DMS114 treated with DMSO at 0.1 percent for 48 hours (cell line): ENCODE measurements around the gene KCNQ4.

Experiments used
- DNase-seq: peaks from one replicate; lab custom pipeline; 2025; ENCODE audit not compliant: unreplicated experiment; lab: John Stamatoyannopoulos, UW

KCNQ4 gene

DNA sequence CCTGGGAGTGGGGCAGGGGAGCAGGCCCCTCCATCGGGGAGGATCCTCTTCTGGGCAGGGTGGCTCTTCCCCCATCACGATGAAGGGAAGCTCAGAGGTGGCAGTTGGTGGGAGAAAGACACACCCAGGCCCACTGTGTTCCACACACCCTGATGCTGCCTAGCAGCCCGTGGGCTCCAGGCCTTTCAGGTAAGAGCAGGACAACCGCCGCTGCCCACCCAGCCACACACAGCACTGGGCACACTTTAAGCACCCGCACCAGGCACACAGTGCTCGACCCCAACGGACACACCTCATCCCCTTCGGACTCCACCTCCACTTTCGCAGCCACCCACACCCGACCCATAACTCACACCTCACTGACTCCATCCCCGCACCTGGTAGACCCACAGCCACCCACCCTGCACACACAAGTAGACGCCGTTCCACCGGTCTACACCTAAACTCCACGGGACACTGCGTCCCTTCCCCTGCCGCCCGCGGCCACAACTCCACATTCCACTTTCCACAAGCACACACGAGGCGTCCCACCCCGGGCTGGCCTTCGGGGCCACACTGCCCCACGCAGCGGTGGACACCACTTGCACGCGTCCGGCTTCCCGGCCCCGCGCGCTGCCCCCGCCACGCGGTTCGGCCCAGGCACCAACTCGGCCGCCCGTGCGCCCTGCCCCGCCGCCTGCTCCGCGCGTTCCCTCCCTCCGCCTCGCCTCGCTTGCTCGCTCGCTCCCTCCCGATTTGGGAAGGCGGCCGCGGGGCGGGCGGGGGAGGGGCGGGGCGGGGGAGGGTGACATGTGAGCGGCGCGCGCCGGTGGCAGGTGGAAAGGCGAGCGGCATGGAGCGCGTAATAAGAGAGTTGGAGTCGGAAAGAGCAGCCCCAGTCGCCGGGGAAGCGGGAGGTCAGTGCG is at the start of gene KCNQ4:
TSS of gene KCNQ4 (plus strand) at position 787 of the 905 bp plus-strand sequence. CDS start 307 bp downstream, outside the sequence.
- no peak for DNase-seq

DNA sequence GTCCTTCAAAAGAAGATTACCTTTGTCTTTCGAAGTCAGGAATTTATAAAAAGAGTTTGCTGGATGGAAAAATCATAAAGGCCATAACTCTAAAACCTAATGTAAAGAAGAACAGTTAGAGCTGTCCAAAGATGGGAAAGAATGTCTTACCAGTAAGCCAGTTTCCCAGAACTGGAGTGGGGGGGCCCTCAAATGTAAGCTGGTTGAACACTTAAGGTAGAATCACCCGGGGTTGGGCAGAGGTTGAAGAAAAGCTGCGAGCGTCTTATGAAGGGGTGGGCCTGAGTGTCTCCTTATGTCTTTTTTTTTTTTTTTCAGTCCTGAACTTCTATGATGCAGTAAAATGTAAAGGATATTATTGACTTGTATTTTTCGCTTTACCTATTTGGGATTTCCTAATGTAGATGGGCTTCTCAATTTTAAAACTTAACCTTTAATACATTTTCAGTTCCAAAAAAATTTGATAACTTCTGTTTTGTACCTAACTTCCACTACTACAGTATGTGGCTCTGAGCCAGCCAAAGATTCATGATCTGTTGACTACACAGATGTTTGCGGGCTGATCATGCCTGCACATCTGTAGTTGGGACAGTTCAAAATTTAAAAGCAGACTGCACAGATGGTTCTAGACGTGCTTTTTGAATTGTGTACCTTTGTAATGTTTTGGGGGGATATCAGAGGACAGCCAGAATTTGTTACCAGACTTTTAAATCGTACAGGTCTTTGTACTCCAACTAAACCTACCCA is 48.5 kb upstream of the KCNQ4 start:
- DNase-seq = no peak

GRCh38 chr1:40736085-40736531 is 47.5 kb upstream of the KCNQ4 start:
- DNase-seq = no peak

- DNase-seq = no peak
Measured at GRCh38 chr1:40738831-40739230, 44.8 kb upstream of the KCNQ4 start.

DNA sequence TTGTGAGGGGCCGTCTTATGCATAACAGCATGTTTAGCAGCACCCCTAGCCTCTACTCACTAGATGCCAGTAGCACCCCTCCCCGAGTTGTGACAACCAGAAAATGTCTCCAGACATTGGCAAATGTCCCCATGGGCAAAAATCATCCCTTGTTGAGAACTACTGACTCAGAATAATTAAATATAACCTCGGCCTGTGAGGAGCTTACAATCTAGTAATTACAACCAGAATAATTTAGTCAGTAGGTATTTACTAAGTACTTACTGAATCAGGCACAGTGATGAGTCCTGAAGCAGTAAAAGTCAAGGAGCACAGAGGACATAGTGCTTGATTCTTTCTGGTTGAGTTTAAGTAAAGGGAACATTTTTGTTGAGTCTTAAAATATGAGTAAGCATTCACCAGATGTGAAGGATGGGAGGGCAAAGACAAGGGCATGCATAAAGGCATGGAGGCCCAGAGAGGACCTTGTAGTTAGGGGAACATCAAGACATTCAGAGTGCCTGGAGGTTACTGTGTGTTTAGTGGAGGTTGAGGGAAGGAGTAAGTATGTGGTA is 44.1 kb upstream of the KCNQ4 start:
- DNase-seq = no peak

DNA sequence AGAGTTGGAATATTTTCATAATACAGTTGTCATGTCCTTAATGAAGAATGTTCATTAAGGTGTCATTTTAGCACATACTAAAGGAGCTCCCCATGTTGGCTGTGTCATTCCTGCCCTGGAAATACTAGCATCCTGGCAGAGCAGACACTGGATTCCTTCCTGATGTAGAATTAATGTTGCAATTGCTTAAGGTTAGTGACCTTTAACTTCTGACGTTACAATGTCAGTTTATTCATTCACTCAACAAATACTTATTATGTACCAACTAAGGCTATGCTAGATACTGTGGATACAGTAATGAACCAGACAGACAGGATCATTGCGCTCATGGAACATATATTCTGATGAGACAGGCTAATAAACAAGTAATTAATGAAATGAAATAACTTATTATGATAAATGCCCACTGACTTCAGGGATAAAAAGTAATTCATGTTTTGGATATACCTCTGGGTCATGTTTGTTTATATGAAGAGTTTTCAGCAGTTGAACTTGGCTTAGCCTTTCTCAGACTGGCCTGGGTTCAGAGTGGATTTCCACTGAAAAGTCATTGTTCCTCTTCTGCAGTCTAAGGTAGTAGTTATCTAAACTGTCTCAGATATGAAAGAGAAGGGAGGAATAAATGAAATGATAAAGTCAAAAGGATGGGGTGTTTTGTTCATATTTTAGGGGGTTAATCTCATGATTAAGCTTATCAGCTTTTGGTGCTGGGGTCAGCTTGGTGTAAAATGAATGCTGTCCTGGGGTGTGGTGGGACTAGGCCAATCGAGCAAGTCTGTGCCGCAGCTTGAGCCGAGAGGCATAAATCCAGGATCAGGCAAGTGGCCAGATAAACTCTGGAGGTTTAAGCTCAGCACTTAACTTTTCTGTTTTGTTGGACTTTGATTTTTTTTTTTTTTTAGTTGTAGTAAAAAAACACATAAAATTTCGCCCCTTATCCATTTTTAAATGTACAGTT is 43.3 kb upstream of the KCNQ4 start:
- no peak for DNase-seq

- no peak for DNase-seq
Measured at GRCh38 chr1:40740997-40741736, 42.4 kb upstream of the KCNQ4 start.

- DNase-seq = no peak
Measured at GRCh38 chr1:40742363-40743061, 41.1 kb upstream of the KCNQ4 start.

DNA sequence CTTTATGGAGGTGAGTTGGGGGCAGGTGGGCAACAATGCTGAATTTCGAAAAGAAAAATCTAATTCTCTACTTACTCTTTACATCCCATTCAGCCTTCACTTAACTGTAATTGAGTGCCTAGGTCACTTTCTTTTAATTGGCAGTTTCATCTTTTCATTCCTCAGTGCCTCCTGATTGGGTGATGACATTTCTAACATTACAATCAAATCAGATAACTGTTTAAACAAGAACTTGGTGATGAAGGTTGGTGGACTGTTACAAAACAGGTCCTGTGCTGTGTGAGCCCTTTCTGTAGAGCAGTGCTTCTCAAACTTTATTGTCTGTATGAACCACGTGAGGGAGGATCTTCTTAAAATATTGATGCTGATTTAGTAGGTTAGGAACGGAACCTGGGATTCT is 40.1 kb upstream of the KCNQ4 start:
- no peak for DNase-seq

DNA sequence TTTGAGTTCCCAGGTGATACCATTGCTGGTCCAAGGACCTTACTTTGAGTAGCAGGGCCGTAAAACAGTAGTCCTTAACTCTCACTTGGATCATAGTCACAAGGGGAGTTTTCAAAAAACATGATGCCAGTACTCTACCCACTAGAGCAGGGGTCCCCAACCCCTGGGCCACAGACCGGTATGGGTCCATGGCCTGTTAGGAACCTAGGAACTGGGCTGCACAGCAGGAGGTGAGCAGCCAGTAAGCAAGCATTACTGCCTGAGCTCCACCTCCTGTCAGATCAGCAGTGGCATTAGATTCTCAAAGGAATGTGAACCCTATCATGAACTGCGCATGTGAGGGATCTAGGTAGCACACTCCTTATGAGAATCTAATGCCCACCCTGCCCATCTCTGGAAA is 39.7 kb upstream of the KCNQ4 start:
- DNase-seq = no peak

DNA sequence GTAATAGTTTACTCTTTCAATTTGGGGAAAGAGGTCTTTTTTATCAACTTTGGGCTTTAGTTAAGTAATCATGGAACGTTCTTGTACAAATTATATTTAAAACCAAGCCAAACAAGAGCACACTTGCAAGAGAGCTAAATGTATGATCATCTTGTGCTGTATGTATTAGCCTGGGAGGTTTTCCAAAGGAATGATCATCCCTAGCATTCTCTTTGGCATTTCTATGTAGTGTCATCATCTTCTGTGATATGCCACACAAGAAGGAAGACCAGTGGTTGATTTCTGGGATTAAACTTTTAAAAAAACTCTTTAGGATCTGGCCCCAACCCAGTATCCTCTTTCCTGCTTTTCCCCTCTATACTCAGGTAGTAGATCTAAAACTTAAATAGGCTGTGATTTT is 38.4 kb upstream of the KCNQ4 start:
- no peak for DNase-seq

DNA sequence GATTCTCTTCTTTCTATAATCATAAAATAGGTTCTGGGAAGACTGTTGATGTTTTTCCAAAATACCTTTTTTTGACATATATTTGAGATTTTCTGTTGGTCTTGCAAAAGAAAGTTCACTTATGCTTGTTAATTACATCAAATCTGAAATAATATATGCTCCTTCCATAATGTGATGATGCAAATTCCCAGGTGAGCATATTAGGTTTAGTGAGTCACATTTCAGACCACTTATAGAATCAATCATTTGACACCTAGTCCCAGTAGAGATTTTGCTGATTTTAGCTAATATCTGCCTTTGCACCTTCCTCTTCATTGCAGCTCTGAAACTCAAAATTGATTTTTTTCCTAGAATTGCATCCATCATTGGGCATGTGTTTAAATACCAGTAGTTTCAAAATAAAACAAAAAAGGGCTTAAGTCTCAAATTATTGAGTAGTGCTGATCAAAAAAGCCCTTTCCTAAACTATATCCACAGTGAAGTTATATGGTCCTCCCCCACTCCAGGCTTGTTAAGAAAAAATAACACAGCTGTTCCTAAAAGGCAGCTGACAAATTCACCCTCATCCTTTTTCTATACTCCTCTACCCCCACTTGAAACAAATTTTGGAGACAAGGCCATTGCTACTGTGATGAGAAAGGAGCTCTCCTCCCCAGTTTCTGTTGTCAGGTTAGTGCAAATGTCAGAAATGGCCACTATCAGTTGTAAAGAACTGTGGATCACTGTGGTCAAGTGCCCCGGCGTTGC is 37.1 kb upstream of the KCNQ4 start:
- no peak for DNase-seq

DNA sequence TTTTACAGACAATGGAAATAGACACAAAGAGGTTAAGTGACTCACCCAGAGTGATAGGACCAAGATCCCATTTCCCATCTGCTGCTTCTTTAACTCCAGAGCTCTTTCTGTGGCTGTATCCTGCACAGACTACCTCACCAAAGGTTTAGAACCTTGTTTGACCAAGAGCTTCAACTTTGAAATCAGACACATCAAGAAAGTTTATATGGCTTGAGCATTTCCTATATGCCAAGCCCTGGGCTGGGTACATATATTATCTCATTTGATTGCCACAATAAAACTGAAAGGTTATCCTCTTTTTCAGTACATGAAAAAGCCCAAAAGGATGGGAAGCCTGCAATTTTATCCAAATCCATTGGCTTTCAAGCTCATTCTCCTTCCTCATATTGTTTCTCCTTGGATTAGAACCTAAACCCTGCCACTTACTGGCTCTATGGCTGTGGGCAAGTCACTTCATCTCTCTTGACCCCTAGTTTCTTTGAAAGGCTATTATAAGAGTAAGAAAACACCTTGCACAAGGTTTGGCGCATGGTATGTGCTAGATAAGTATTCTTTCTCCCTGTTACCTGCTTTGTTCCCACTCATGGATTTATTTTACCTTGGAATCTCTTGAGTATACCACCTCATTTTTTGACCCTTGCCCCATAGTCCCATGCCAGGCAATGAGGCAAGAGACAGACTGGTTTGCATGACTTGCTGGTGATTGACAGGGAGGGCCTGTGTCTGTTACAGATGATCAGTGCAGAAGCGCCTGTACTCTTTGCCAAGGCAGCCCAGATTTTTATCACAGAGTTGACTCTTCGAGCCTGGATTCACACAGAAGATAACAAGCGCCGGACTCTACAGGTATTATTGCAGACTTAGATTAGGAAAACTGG is 34.5 kb upstream of the KCNQ4 start:
- DNase-seq = no peak

DNA sequence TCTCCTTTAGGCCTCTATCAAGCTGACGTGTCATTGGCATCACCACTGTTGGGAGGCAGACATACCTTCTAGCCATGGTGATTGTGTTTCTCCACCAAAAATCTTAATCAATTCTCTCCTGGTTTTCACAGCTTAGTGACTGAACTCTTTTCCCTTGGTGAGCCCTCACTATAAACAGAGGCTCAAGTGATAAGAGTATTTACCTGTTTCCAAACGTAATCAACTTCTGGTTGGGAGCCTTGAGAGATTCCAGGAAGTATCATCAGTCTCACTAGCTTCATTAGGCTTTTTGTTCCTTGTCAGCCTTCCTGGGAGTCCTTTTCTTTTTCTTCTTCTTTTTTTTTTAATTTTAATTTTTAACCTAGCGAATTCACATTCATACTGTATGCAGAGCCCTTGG is 33.8 kb upstream of the KCNQ4 start:
- DNase-seq = no peak

GRCh38 chr1:40750451-40750908 is 33.1 kb upstream of the KCNQ4 start:
- no peak for DNase-seq

GRCh38 chr1:40751802-40752201 is 31.8 kb upstream of the KCNQ4 start:
- DNase-seq = no peak

- no peak for DNase-seq
Measured at GRCh38 chr1:40753142-40753882, 30.3 kb upstream of the KCNQ4 start.
